T-helper 2 cell treated with Interferon-gamma antibody and Interleukin-4, amounts not matched to agents 5 μg/mL and 100 μg/mL, for 36 hours (primary cell): ENCODE data around the gene SH3GL1.

Experiments used
- DNase-seq: peaks from one replicate; pipeline ENCODE4 v3.0.0; 2021; ENCODE audit warnings: low spot score
- H3K27ac Mint-ChIP-seq: one replicate; pipeline ENCODE4 v1.8.0; 2021; ENCODE audit warnings: mild to moderate bottlenecking, mixed read lengths
- H3K27me3 Mint-ChIP-seq: one replicate; pipeline ENCODE4 v1.8.0; 2021; ENCODE audit warnings: low read depth, mixed read lengths
- H3K36me3 Mint-ChIP-seq: one replicate; pipeline ENCODE4 v1.8.0; 2021; ENCODE audit warnings: low read depth, mixed read lengths
- H3K4me1 Mint-ChIP-seq: one replicate; pipeline ENCODE4 v1.8.0; 2021; ENCODE audit warnings: low read depth, mixed read lengths
- H3K4me3 Mint-ChIP-seq: one replicate; pipeline ENCODE4 v1.8.0; 2022; ENCODE audit warnings: mild to moderate bottlenecking, moderate library complexity, mixed read lengths
- H3K9me3 Mint-ChIP-seq: one replicate; pipeline ENCODE4 v1.8.0; 2021; ENCODE audit warnings: mixed read lengths

The SH3GL1 gene

DNA sequence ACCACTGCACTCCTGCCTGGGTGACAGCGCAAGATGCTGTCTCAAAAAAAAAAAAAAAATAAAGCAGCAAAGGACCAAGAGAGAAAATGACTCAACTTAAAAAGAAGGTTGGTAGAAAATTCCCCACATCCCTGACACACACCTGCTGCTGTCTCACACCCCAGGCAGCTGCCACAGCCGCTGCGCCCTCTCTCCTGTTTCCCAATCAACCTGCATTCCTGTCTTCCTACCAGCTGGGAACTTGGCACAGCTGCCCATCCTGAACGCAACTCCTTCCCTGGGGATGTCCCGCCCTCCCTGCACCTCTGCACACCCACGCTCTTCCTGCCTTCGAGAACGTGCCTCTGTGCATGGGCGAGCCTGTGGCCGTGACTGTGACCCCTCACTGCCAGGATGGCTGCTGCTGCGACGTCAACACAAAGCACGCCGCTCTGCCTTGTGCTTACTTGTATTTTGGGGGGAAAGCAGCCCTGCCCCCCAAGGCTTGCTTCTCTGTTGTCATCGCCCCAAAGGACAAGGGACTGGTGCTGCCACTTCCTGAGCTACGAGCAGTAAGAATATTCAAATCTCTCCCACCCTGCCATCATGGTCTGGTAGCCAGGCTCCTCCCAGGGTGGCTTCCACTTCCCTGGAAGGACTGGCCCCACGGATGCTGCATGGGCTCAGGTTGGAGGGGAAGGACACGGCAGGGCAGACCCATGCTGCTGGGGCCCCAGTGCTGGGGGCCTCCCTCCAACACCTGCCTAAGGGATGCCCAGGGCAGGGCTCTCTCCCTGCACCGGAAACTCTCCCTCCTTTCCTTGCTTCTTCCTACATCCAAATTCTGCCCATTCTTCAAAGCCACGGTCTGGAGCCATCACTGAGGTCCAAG, 20.7 kb downstream of the SH3GL1 start:
- peaks cover 48% of the 10 kb centered on the region for H3K4me1 Mint-ChIP-seq
- H3K36me3 Mint-ChIP-seq: peaks cover 12% of the 10 kb centered on the region
- no peaks in the 10 kb centered on the region for H3K27me3 Mint-ChIP-seq
- no peaks in the 10 kb centered on the region for H3K9me3 Mint-ChIP-seq
- peak; percentile 40 for DNase-seq
- peak overlapping the region; percentile 84 for H3K4me3 Mint-ChIP-seq
- H3K27ac Mint-ChIP-seq: peak overlapping the region; percentile 91

GRCh38 chr19:4378886-4379285, 21.5 kb downstream of the SH3GL1 start:
- peak overlapping the region; percentile 91 for H3K27ac Mint-ChIP-seq

GRCh38 chr19:4376991-4377781, 23.2 kb downstream of the SH3GL1 start:
- peaks cover 49% of the 10 kb centered on the region for H3K4me1 Mint-ChIP-seq
- DNase-seq: no peak
- H3K27ac Mint-ChIP-seq: no peak overlapping the region
- no peak overlapping the region for H3K4me3 Mint-ChIP-seq
- H3K9me3 Mint-ChIP-seq: no peaks in the 10 kb centered on the region
- H3K36me3 Mint-ChIP-seq: peaks cover 15% of the 10 kb centered on the region
- H3K27me3 Mint-ChIP-seq: no peaks in the 10 kb centered on the region

More at GRCh38 chr19:4378886-4379285, 21.5 kb downstream of the SH3GL1 start:
- Mint-ChIP-seq H3K36me3 (peaks cover 13% of the 10 kb centered on the region), H3K27me3 (no peaks in the 10 kb centered on the region), H3K4me3 (peak overlapping the region; percentile 84), H3K4me1 (peaks cover 50% of the 10 kb centered on the region), H3K9me3 (no peaks in the 10 kb centered on the region)
- DNase-seq: no peak

DNA sequence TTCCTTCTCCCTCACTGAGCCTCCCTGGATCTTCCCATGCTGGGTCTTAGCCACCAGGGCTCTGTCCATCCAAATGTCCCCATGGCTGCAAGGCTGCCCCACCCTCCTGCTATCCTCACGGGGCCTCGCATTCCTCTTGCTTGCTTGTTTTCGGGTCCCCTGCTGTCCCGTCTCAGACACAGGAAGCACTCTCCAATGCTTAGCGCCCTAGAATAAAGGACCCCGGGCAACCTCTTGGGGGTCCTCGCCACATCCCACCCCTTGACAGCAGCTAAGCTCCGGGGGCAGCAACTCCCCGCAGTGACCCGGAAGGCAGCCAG, 23.7 kb downstream of the SH3GL1 start:
- H3K27ac Mint-ChIP-seq: peak overlapping the region; percentile 72
- peaks cover 15% of the 10 kb centered on the region for H3K36me3 Mint-ChIP-seq
- DNase-seq: no peak
- H3K4me1 Mint-ChIP-seq: peaks cover 47% of the 10 kb centered on the region
- no peaks in the 10 kb centered on the region for H3K9me3 Mint-ChIP-seq
- peak overlapping the region; percentile 18 for H3K4me3 Mint-ChIP-seq
- H3K27me3 Mint-ChIP-seq: no peaks in the 10 kb centered on the region

DNA sequence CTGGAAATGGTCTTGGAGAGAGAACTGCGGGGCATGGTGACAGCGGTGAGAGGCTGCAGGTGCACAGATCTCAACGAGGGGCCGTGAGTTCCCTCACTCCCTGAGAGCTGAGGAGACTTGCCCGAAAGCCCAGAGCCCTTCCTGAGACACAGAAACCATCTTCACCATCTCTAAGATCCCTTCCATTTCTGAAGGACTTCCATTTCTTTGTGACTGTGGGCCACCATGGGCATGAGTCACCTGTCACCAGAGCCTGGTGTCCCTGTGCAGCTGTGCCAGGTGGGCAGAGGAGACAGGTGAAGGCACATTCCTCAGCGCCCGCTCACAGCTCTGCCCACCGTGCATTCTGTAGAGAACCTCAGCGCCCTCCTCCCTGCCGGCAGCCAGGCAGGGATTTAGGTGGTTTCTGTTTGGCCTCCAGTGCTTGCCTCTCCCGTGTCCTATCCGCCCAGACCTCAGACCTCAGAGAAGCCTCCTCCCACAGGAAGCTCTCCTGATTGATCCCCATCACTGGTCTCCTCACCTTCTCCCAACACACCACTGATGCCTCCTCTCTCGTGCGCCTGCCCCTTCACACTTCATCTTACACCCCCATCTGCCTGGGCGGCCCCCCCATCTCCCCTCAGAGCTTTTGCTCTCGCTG, 24.2 kb downstream of the SH3GL1 start:
- Mint-ChIP-seq H3K27ac (peak overlapping the region; percentile 72), H3K36me3 (peaks cover 15% of the 10 kb centered on the region), H3K4me3 (peak overlapping the region; percentile 18)

DNA sequence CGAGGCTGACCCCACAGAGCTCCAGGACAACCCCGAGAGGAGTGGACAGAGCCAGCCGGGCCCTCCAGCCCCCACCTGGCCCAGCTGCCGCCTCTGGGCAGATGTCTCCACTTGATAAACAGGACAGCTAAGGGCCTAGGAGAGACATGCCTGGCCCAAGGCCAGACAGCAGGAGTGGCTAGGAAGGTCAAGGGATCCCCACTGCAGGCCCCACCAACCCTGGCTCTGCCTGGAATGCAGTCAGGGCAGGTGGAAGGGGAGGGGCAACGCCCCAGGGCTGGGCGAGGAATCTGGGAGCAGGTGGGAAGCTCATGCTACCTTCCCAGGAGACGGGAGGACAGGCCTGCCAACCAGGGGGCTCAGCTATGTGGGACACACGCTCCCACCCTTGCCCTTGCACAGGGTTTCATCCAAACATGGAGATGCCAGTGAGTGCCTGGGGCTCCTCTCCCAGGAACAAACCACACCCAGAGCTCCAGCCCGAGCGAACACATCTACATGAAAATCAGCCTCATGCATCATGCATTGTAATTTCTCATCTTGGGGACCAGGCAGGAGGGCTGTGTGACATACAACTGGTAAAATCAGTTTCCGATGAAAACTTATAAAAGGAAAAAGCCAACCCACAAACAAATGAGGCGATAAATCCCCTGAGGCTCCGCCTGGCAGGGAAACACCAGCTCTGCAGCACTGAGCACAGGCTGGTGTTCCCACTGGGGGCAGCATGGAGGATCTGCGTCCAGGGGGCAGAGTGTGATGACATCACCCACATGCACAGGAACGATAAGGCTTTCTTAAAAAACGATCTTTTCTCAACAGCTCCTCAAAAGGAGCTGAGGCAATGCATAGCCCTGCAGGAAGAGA, 25.0 kb downstream of the SH3GL1 start:
- no peaks in the 10 kb centered on the region for H3K27me3 Mint-ChIP-seq
- H3K9me3 Mint-ChIP-seq: no peaks in the 10 kb centered on the region
- peaks cover 45% of the 10 kb centered on the region for H3K4me1 Mint-ChIP-seq
- peak overlapping the region; percentile 18 for H3K4me3 Mint-ChIP-seq
- DNase-seq: no peak
- peak overlapping the region; percentile 72 for H3K27ac Mint-ChIP-seq
- peaks cover 15% of the 10 kb centered on the region for H3K36me3 Mint-ChIP-seq

More for the DNA sequence above, 24.2 kb downstream of the SH3GL1 start:
- no peaks in the 10 kb centered on the region for H3K9me3 Mint-ChIP-seq
- no peak for DNase-seq
- peaks cover 48% of the 10 kb centered on the region for H3K4me1 Mint-ChIP-seq
- H3K27me3 Mint-ChIP-seq: no peaks in the 10 kb centered on the region

DNA sequence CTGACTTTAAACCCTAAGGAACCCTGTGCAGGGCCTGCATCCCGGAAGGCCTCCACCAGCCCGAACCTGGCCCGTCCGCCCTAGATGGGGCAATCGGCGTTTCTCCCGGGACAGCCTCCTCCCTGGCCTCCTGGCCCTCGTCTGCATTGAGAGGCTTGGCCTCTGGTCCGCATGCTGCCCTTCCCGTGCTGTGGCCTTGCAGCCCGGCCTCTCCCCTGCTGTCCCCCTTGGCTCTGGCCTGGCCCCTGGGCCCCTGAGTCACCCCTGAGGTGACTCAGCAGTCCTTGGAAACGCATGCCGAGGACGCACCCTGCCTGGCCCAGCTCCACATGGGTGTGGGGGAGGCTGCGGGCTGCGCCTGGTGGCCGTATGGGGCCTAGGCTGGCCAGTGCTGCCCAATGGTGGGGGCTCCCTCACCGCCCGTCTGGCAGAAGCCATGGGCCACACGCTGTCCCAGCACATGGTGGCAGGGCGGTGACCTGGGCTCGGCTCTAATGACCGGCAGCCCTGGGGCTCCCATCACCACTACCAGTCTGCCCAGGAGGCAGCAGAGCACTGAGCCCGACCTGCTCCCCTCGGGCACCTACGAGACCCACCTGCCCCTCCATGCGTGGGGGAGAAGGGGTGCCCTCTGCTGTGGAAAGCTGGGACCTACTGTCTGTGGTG, 25.7 kb downstream of the SH3GL1 start:
- no peaks in the 10 kb centered on the region for H3K27me3 Mint-ChIP-seq
- no peak for DNase-seq
- peaks cover 40% of the 10 kb centered on the region for H3K4me1 Mint-ChIP-seq
- no peaks in the 10 kb centered on the region for H3K9me3 Mint-ChIP-seq
- no peak overlapping the region for H3K27ac Mint-ChIP-seq
- no peak overlapping the region for H3K4me3 Mint-ChIP-seq
- H3K36me3 Mint-ChIP-seq: peaks cover 14% of the 10 kb centered on the region

DNA sequence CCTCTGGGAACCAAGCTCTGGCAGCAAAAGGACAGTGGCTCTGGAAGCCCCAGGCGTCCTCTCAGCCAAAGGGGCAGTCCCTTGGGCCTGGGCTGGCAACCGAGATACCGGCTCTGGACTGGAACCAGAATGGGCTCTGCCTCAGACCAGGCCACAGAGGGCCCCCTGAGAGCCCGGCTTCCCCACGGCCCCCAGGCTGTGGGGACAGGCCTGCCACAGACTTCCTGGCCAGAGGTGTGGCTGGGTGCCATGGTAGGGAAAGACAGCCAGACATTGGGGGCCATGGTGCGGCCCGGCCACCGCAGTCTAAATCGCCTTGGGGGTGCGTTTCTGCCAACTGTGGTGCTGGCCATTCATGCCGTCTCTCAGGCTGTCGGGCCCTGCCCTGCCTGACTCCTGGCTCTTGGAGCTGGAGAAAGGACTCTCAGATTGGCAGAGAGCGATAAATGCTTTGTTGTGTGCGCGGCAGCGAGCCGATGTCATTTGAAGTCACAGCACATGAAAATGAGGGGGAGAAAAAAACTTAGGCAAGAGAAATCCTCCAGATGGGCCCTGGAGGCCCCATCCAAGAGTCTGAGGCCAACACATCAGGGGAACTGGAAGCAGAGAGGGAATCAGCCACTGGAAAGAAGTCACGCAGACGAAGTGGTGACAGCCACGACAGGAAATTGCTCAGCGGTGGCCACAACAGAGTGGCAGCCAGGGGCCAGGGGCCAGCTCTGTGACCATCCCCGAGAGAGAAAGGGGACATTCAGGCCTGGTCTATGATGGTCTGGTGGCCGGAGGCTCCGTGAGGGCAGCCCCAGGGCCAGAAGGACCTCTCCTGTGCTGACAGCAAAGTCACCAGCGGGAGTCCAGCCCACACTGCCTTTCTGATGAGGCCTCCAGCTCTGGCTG, 26.5 kb downstream of the SH3GL1 start:
- H3K9me3 Mint-ChIP-seq: no peaks in the 10 kb centered on the region
- peak overlapping the region; percentile 3 for H3K27ac Mint-ChIP-seq
- H3K4me1 Mint-ChIP-seq: peaks cover 38% of the 10 kb centered on the region
- no peaks in the 10 kb centered on the region for H3K27me3 Mint-ChIP-seq
- H3K36me3 Mint-ChIP-seq: peaks cover 9% of the 10 kb centered on the region
- DNase-seq: no peak
- no peak overlapping the region for H3K4me3 Mint-ChIP-seq

GRCh38 chr19:4373013-4373367, 27.4 kb downstream of the SH3GL1 start:
- Mint-ChIP-seq H3K36me3 (peaks cover 9% of the 10 kb centered on the region), H3K4me1 (peaks cover 44% of the 10 kb centered on the region), H3K4me3 (no peak overlapping the region), H3K9me3 (no peaks in the 10 kb centered on the region), H3K27me3 (no peaks in the 10 kb centered on the region), H3K27ac (peak overlapping the region; percentile 26)
- DNase-seq: no peak

GRCh38 chr19:4372165-4373012, 28.0 kb downstream of the SH3GL1 start:
- H3K9me3 Mint-ChIP-seq: no peaks in the 10 kb centered on the region
- no peaks in the 10 kb centered on the region for H3K27me3 Mint-ChIP-seq
- peaks cover 49% of the 10 kb centered on the region for H3K4me1 Mint-ChIP-seq
- H3K36me3 Mint-ChIP-seq: peaks cover 13% of the 10 kb centered on the region
- no peak overlapping the region for H3K4me3 Mint-ChIP-seq
- peak overlapping the region; percentile 49 for H3K27ac Mint-ChIP-seq
- no peak for DNase-seq

DNA sequence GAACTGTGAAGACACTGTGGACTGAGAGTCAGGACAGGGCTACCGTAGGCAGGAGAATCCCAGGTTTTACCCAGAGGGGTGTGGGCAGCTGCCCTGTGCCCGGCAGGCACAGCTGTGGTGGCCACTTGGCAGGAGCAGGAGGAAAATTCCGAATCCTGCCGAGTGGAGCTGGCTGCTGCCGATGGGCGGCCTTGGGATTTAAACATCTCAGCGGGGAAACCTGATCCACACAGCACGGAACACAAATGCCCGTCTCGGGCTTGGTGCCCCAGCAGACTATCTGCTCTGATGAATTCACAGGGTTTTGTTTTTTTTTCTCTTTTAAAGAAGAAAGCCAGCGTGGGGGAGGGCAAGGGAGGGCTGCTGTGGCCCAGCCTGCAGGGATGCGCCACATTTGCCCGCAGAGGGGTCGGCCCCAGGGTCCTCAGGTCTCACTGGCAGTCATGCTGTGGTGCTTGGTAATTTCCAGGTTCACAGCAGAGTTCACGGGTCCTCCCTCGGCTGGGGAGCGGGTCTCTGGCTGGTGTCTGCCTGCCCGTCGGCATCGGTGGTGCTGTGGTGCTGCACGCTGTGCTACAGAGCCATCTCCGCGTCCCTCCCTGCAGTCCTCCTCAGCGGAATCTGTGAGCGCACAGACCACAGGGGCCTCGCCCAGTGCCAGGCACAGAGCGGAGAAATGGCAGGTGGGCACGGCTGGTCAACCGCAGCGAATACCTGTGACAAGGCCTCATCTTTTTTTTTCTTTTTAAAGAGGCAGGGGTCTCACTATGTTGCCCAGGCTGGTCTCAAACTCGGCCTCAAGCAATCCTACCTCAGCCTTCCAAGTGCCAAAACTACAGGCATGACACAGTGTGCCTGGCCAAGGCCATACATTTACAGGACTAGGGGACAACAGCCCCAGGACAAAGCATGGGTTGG, 28.8 kb downstream of the SH3GL1 start:
- Mint-ChIP-seq H3K4me3 (peak overlapping the region; percentile 85), H3K27ac (peak overlapping the region; percentile 75), H3K9me3 (no peaks in the 10 kb centered on the region), H3K36me3 (peaks cover 17% of the 10 kb centered on the region), H3K4me1 (peaks cover 44% of the 10 kb centered on the region), H3K27me3 (no peaks in the 10 kb centered on the region)
- no peak for DNase-seq
